T-helper 2 cell treated with Interferon-gamma antibody and Interleukin-4, amounts not matched to agents 5 μg/mL and 100 μg/mL, for 36 hours (primary cell): ENCODE measurements around the gene MGAM2.

Source experiments
- DNase-seq: peaks from one replicate; pipeline ENCODE4 v3.0.0; 2021; ENCODE audit warnings: low spot score
- H3K27ac Mint-ChIP-seq: one replicate; pipeline ENCODE4 v1.8.0; 2021; ENCODE audit warnings: mild to moderate bottlenecking, mixed read lengths
- H3K27me3 Mint-ChIP-seq: one replicate; pipeline ENCODE4 v1.8.0; 2021; ENCODE audit warnings: low read depth, mixed read lengths
- H3K36me3 Mint-ChIP-seq: one replicate; pipeline ENCODE4 v1.8.0; 2021; ENCODE audit warnings: low read depth, mixed read lengths
- H3K4me1 Mint-ChIP-seq: one replicate; pipeline ENCODE4 v1.8.0; 2021; ENCODE audit warnings: low read depth, mixed read lengths
- H3K4me3 Mint-ChIP-seq: one replicate; pipeline ENCODE4 v1.8.0; 2022; ENCODE audit warnings: mild to moderate bottlenecking, moderate library complexity, mixed read lengths
- H3K9me3 Mint-ChIP-seq: one replicate; pipeline ENCODE4 v1.8.0; 2021; ENCODE audit warnings: mixed read lengths

The MGAM2 gene

GRCh38 chr7:142174441-142174840 lies 62.9 kb downstream of the MGAM2 start:
- H3K4me1 Mint-ChIP-seq, result peaks cover 16% of the 10 kb centered on the region
- no peak for DNase-seq
- H3K27me3 Mint-ChIP-seq, result peaks cover 36% of the 10 kb centered on the region
- no peak overlapping the region for H3K4me3 Mint-ChIP-seq
- no peak overlapping the region for H3K27ac Mint-ChIP-seq
- H3K9me3 Mint-ChIP-seq, result no peaks in the 10 kb centered on the region
- no peaks in the 10 kb centered on the region for H3K36me3 Mint-ChIP-seq

- H3K4me1 Mint-ChIP-seq, result peaks cover 16% of the 10 kb centered on the region
- H3K36me3 Mint-ChIP-seq, result no peaks in the 10 kb centered on the region
- no peaks in the 10 kb centered on the region for H3K9me3 Mint-ChIP-seq
- no peak overlapping the region for H3K27ac Mint-ChIP-seq
- no peak for DNase-seq
- peaks cover 45% of the 10 kb centered on the region for H3K27me3 Mint-ChIP-seq
- no peak overlapping the region for H3K4me3 Mint-ChIP-seq
These were observed 64.1 kb downstream of the MGAM2 start for GRCh38 chr7:142175594-142175993.

GRCh38 chr7:142176901-142177300 lies 65.4 kb downstream of the MGAM2 start:
- H3K4me1 Mint-ChIP-seq, result peaks cover 16% of the 10 kb centered on the region
- no peaks in the 10 kb centered on the region for H3K36me3 Mint-ChIP-seq
- no peak for DNase-seq
- no peaks in the 10 kb centered on the region for H3K9me3 Mint-ChIP-seq
- H3K4me3 Mint-ChIP-seq, result no peak overlapping the region
- H3K27me3 Mint-ChIP-seq, result peaks cover 51% of the 10 kb centered on the region
- H3K27ac Mint-ChIP-seq, result no peak overlapping the region

- H3K27me3 Mint-ChIP-seq, result peaks cover 52% of the 10 kb centered on the region
- H3K27ac Mint-ChIP-seq, result no peak overlapping the region
- peaks cover 16% of the 10 kb centered on the region for H3K4me1 Mint-ChIP-seq
- H3K9me3 Mint-ChIP-seq, result no peaks in the 10 kb centered on the region
- H3K4me3 Mint-ChIP-seq, result peak overlapping the region; percentile 3
- no peak for DNase-seq
- no peaks in the 10 kb centered on the region for H3K36me3 Mint-ChIP-seq
These were observed 66.4 kb downstream of the MGAM2 start for GRCh38 chr7:142177869-142178268.

- H3K36me3 Mint-ChIP-seq, result no peaks in the 10 kb centered on the region
- DNase-seq, result no peak
- H3K27me3 Mint-ChIP-seq, result peaks cover 50% of the 10 kb centered on the region
- no peaks in the 10 kb centered on the region for H3K9me3 Mint-ChIP-seq
- H3K4me1 Mint-ChIP-seq, result peaks cover 16% of the 10 kb centered on the region
- no peak overlapping the region for H3K27ac Mint-ChIP-seq
- no peak overlapping the region for H3K4me3 Mint-ChIP-seq
These were observed 68.9 kb downstream of the MGAM2 start for GRCh38 chr7:142180426-142180825.

- DNase-seq, result no peak
- Mint-ChIP-seq H3K36me3 (no peaks in the 10 kb centered on the region), H3K27ac (no peak overlapping the region), H3K27me3 (peaks cover 56% of the 10 kb centered on the region), H3K4me3 (no peak overlapping the region), H3K4me1 (peaks cover 16% of the 10 kb centered on the region), H3K9me3 (no peaks in the 10 kb centered on the region)
These were observed 69.7 kb downstream of the MGAM2 start for GRCh38 chr7:142181211-142181610.

GRCh38 chr7:142181966-142182365 lies 70.4 kb downstream of the MGAM2 start:
- DNase-seq, result no peak
- no peaks in the 10 kb centered on the region for H3K36me3 Mint-ChIP-seq
- no peak overlapping the region for H3K4me3 Mint-ChIP-seq
- no peak overlapping the region for H3K27ac Mint-ChIP-seq
- H3K27me3 Mint-ChIP-seq, result peaks cover 52% of the 10 kb centered on the region
- no peaks in the 10 kb centered on the region for H3K9me3 Mint-ChIP-seq
- H3K4me1 Mint-ChIP-seq, result peaks cover 16% of the 10 kb centered on the region

- H3K9me3 Mint-ChIP-seq, result no peaks in the 10 kb centered on the region
- H3K4me3 Mint-ChIP-seq, result no peak overlapping the region
- H3K4me1 Mint-ChIP-seq, result peaks cover 12% of the 10 kb centered on the region
- H3K27me3 Mint-ChIP-seq, result peaks cover 40% of the 10 kb centered on the region
- no peaks in the 10 kb centered on the region for H3K36me3 Mint-ChIP-seq
- no peak for DNase-seq
- no peak overlapping the region for H3K27ac Mint-ChIP-seq
These were observed 73.6 kb downstream of the MGAM2 start for GRCh38 chr7:142185069-142185468.

- Mint-ChIP-seq H3K27ac (no peak overlapping the region), H3K36me3 (no peaks in the 10 kb centered on the region), H3K4me1 (peaks cover 12% of the 10 kb centered on the region), H3K27me3 (peaks cover 35% of the 10 kb centered on the region), H3K4me3 (no peak overlapping the region), H3K9me3 (no peaks in the 10 kb centered on the region)
- DNase-seq, result no peak
These were observed 74.3 kb downstream of the MGAM2 start for GRCh38 chr7:142185801-142186200.

- no peak overlapping the region for H3K27ac Mint-ChIP-seq
- H3K4me1 Mint-ChIP-seq, result peaks cover 12% of the 10 kb centered on the region
- no peaks in the 10 kb centered on the region for H3K36me3 Mint-ChIP-seq
- no peak overlapping the region for H3K4me3 Mint-ChIP-seq
- DNase-seq, result no peak
- peaks cover 31% of the 10 kb centered on the region for H3K27me3 Mint-ChIP-seq
- H3K9me3 Mint-ChIP-seq, result no peaks in the 10 kb centered on the region
These were observed 76.6 kb downstream of the MGAM2 start for GRCh38 chr7:142188154-142188553.

- no peak for DNase-seq
- H3K9me3 Mint-ChIP-seq, result no peaks in the 10 kb centered on the region
- H3K4me3 Mint-ChIP-seq, result no peak overlapping the region
- peaks cover 36% of the 10 kb centered on the region for H3K27me3 Mint-ChIP-seq
- no peaks in the 10 kb centered on the region for H3K36me3 Mint-ChIP-seq
- no peak overlapping the region for H3K27ac Mint-ChIP-seq
- H3K4me1 Mint-ChIP-seq, result peaks cover 12% of the 10 kb centered on the region
These were observed 77.3 kb downstream of the MGAM2 start for GRCh38 chr7:142188846-142189245.

GRCh38 chr7:142194201-142194600 lies 82.7 kb downstream of the MGAM2 start:
- H3K27ac Mint-ChIP-seq, result no peak overlapping the region
- DNase-seq, result no peak
- H3K4me1 Mint-ChIP-seq, result no peaks in the 10 kb centered on the region
- H3K4me3 Mint-ChIP-seq, result no peak overlapping the region
- peaks cover 20% of the 10 kb centered on the region for H3K27me3 Mint-ChIP-seq
- H3K9me3 Mint-ChIP-seq, result no peaks in the 10 kb centered on the region
- H3K36me3 Mint-ChIP-seq, result no peaks in the 10 kb centered on the region

- no peaks in the 10 kb centered on the region for H3K4me1 Mint-ChIP-seq
- no peaks in the 10 kb centered on the region for H3K36me3 Mint-ChIP-seq
- no peak for DNase-seq
- no peak overlapping the region for H3K27ac Mint-ChIP-seq
- no peak overlapping the region for H3K4me3 Mint-ChIP-seq
- H3K27me3 Mint-ChIP-seq, result peaks cover 20% of the 10 kb centered on the region
- no peaks in the 10 kb centered on the region for H3K9me3 Mint-ChIP-seq
These were observed 84.7 kb downstream of the MGAM2 start for GRCh38 chr7:142196066-142196840.

GRCh38 chr7:142200206-142200605 lies 88.7 kb downstream of the MGAM2 start:
- no peak for DNase-seq
- Mint-ChIP-seq H3K9me3 (no peaks in the 10 kb centered on the region), H3K27me3 (peaks cover 12% of the 10 kb centered on the region), H3K36me3 (no peaks in the 10 kb centered on the region), H3K27ac (no peak overlapping the region), H3K4me1 (no peaks in the 10 kb centered on the region), H3K4me3 (no peak overlapping the region)

- Mint-ChIP-seq H3K27me3 (peaks cover 5% of the 10 kb centered on the region), H3K27ac (no peak overlapping the region), H3K4me3 (no peak overlapping the region), H3K36me3 (no peaks in the 10 kb centered on the region), H3K9me3 (no peaks in the 10 kb centered on the region), H3K4me1 (no peaks in the 10 kb centered on the region)
- no peak for DNase-seq
These were observed 117.1 kb downstream of the MGAM2 start for GRCh38 chr7:142228537-142229104.
